Measurements from ENCODE around the gene NYAP1.

Gene NYAP1

DNA sequence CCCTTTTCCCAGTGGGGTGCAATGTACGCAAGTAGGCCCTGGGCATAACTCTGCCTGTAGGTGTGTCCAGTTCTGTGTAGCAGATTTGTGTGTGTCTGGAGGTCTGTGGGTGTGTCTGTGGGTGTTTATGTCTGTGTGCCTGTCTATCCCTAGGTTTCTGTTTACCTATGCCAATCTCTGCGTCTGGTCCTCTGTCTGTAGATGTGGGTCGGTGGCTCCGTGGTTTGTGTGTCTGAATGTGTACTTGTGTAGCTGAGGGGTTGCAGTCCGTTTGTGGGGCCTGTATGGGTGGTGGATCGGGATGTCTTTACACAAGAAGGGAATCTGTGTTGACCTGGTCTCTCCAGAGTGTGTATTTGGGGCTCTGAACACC, 932 bp downstream of the NYAP1 start:
- Histone ChIP-seq H3K27ac (ENCODE audit: low read length) (no peak overlapping the region), H3K4me1 (ENCODE audit: control insufficient read depth, insufficient read depth, low read length) (peaks cover 6% of the 10 kb centered on the region), H3K36me3 (ENCODE audit: control insufficient read depth, insufficient read depth, low read length) (peaks cover 6% of the 10 kb centered on the region; the same call in 1 of the 2 replicates), H3K4me3 (ENCODE audit: low read length) (no peak overlapping the region), H3K27me3 (ENCODE audit: control insufficient read depth, insufficient read depth, low read length) (no peaks in the 10 kb centered on the region), H3K9me3 (ENCODE audit: control insufficient read depth, insufficient read depth, low read length) (no peaks in the 10 kb centered on the region)
- DNase-seq (ENCODE audit: low read depth, low spot score): no peak
- no CpG with 5 or more reads among the region's 6 CpGs for WGBS (ENCODE audit: insufficient coverage, insufficient read length)

DNA sequence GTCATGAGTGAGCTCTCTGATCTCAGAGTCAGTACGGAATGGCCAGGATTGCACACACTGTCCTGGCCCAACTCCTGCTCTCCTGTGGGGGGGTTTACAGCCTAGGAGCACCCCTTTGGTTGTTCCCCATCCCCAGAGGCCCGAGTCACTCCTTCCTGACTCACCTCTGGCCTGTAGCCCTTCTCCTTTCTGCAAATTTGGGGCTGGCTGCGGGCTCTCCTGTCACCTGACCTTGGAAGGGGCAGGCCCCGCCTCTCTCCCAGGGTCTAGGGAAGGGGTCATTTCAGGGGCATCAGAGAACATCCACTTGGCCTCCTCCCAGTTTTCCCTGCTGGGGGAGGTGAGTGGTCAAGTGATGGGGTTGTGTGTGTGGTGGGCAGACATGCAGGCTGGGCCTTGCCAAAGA, 1.7 kb downstream of the NYAP1 start:
- Histone ChIP-seq H3K4me3 (ENCODE audit: low read length) (no peak overlapping the region), H3K27ac (ENCODE audit: low read length) (no peak overlapping the region), H3K9me3 (ENCODE audit: control insufficient read depth, insufficient read depth, low read length) (no peaks in the 10 kb centered on the region), H3K27me3 (ENCODE audit: control insufficient read depth, insufficient read depth, low read length) (no peaks in the 10 kb centered on the region), H3K36me3 (ENCODE audit: control insufficient read depth, insufficient read depth, low read length) (peaks cover 6% of the 10 kb centered on the region; the same call in 1 of the 2 replicates), H3K4me1 (ENCODE audit: control insufficient read depth, insufficient read depth, low read length) (peaks cover 7% of the 10 kb centered on the region)
- WGBS (ENCODE audit: insufficient coverage, insufficient read length): no CpG with 5 or more reads among the region's 4 CpGs
- DNase-seq (ENCODE audit: low read depth, low spot score): no peak

DNA sequence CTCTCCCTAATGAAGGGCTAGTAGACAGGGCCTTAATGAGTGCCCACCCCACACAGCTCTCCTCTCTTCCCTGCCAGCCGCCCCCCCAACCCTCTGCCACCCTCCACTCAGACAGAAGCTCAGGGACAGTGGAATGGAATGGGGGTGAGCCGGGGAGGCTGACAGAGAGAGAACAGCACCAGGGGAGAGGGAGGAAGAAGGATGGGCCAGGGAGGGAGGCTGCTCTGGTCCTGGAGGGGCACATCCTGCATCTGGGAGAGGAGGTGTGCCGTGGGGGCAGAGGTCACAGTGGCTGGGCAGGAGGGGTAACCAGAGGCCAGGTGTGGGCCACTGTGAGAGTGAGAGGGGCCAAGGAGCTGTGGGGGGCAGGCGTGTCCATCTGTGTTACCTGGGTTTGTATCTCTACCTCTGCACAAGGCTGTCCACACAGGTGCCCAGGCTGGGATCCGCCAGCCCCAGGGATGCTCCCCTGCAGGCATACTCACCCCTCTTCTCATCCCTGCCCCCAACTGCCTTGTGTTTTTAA, 2.4 kb downstream of the NYAP1 start:
- no peak overlapping the region for H3K4me3 ChIP-seq (ENCODE audit: low read length)
- peaks cover 7% of the 10 kb centered on the region for H3K4me1 ChIP-seq (ENCODE audit: control insufficient read depth, insufficient read depth, low read length)
- H3K9me3 ChIP-seq (ENCODE audit: control insufficient read depth, insufficient read depth, low read length): no peaks in the 10 kb centered on the region
- DNase-seq (ENCODE audit: low read depth, low spot score): no peak
- peaks cover 6% of the 10 kb centered on the region; the same call in 1 of the 2 replicates for H3K36me3 ChIP-seq (ENCODE audit: control insufficient read depth, insufficient read depth, low read length)
- WGBS (ENCODE audit: insufficient coverage, insufficient read length): no CpG with 5 or more reads among the region's 5 CpGs
- no peaks in the 10 kb centered on the region for H3K27me3 ChIP-seq (ENCODE audit: control insufficient read depth, insufficient read depth, low read length)
- no peak overlapping the region for H3K27ac ChIP-seq (ENCODE audit: low read length)

DNA sequence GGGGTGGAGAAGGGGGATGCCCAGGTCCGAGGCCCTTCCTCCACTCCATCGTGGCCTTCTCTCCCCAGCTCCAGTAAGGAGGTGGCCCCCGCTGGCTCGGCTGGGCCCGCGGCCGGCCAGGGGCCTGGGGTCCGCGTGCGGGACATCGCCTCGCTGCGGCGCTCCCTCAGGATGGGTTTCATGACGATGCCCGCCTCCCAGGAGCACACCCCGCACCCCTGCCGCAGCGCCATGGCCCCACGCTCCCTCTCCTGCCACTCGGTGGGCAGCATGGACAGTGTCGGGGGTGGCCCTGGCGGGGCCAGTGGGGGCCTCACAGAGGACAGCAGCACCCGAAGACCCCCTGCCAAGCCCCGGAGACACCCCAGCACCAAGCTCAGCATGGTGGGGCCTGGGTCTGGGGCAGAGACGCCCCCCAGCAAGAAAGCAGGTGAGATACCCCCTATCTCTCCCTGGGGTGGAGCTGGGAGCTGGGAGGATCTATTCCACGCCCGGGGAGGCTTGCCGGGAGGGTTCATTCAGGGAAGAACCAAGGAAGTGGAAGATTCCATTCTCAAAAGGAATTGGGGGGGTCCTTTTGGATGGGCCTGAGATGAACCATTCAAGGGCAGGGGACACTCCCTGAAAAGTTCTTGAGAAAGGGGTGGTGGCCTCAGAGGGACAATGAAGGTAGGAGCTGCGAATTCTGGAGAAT, 3.2 kb downstream of the NYAP1 start:
- Histone ChIP-seq H3K4me3 (ENCODE audit: low read length) (no peak overlapping the region), H3K4me1 (ENCODE audit: control insufficient read depth, insufficient read depth, low read length) (peaks cover 7% of the 10 kb centered on the region), H3K27ac (ENCODE audit: low read length) (no peak overlapping the region), H3K27me3 (ENCODE audit: control insufficient read depth, insufficient read depth, low read length) (no peaks in the 10 kb centered on the region), H3K36me3 (ENCODE audit: control insufficient read depth, insufficient read depth, low read length) (peaks cover 6% of the 10 kb centered on the region; the same call in 1 of the 2 replicates), H3K9me3 (ENCODE audit: control insufficient read depth, insufficient read depth, low read length) (no peaks in the 10 kb centered on the region)
- no peak for DNase-seq (ENCODE audit: low read depth, low spot score)
- whole genome bisulfite sequencing (ENCODE audit: insufficient coverage, insufficient read length): no CpG with 5 or more reads among the region's 30 CpGs

DNA sequence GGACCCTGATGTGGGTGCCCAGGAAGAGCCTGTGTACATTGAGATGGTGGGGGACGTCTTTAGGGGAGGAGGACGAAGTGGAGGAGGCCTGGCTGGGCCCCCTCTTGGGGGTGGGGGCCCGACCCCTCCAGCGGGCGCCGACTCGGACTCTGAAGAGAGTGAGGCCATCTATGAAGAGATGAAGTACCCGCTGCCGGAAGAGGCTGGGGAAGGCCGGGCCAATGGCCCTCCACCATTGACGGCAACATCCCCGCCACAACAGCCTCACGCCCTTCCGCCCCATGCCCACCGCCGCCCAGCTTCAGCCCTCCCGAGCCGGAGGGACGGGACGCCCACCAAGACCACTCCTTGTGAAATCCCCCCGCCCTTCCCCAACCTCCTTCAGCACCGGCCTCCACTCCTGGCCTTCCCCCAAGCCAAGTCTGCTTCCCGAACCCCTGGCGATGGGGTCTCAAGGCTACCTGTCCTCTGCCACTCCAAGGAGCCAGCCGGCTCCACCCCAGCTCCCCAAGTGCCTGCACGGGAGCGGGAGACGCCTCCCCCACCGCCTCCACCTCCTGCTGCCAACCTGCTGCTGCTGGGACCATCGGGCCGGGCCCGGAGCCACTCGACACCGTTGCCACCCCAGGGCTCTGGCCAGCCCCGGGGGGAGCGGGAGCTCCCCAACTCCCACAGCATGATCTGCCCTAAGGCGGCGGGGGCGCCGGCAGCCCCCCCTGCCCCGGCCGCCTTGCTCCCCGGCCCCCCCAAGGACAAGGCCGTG, 4.8 kb downstream of the NYAP1 start:
- H3K9me3 ChIP-seq (ENCODE audit: control insufficient read depth, insufficient read depth, low read length): no peaks in the 10 kb centered on the region
- no peak overlapping the region for H3K27ac ChIP-seq (ENCODE audit: low read length)
- DNase-seq (ENCODE audit: low read depth, low spot score): no peak
- peaks cover 7% of the 10 kb centered on the region for H3K4me1 ChIP-seq (ENCODE audit: control insufficient read depth, insufficient read depth, low read length)
- no peak overlapping the region for H3K4me3 ChIP-seq (ENCODE audit: low read length)
- peaks cover 6% of the 10 kb centered on the region; the same call in 1 of the 2 replicates for H3K36me3 ChIP-seq (ENCODE audit: control insufficient read depth, insufficient read depth, low read length)
- H3K27me3 ChIP-seq (ENCODE audit: control insufficient read depth, insufficient read depth, low read length): 0 out of 2 replicates have a peak, but pooled peaks cover 2% of the 10 kb centered on the region
- no CpG with 5 or more reads among the region's 44 CpGs for WGBS (ENCODE audit: insufficient coverage, insufficient read length)

DNA sequence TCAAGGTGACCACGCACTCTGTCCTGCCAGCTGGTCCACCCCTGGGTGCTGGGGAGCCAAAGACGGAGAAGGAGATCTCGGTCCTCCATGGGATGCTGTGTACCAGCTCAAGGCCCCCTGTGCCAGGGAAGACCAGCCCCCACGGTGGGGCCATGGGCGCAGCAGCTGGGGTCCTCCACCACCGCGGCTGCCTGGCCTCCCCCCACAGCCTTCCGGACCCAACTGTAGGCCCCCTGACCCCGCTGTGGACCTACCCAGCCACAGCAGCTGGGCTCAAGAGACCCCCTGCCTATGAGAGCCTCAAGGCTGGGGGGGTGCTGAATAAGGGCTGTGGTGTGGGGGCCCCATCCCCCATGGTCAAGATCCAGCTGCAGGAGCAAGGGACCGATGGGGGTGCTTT, 5.4 kb downstream of the NYAP1 start:
- no CpG with 5 or more reads among the region's 10 CpGs for WGBS (ENCODE audit: insufficient coverage, insufficient read length)
- peaks cover 7% of the 10 kb centered on the region for H3K4me1 ChIP-seq (ENCODE audit: control insufficient read depth, insufficient read depth, low read length)
- H3K27me3 ChIP-seq (ENCODE audit: control insufficient read depth, insufficient read depth, low read length): 0 out of 2 replicates have a peak, but pooled peaks cover 2% of the 10 kb centered on the region
- H3K36me3 ChIP-seq (ENCODE audit: control insufficient read depth, insufficient read depth, low read length): peaks cover 6% of the 10 kb centered on the region; the same call in 1 of the 2 replicates
- H3K9me3 ChIP-seq (ENCODE audit: control insufficient read depth, insufficient read depth, low read length): no peaks in the 10 kb centered on the region
- no peak for DNase-seq (ENCODE audit: low read depth, low spot score)
- no peak overlapping the region for H3K27ac ChIP-seq (ENCODE audit: low read length)
- no peak overlapping the region for H3K4me3 ChIP-seq (ENCODE audit: low read length)

DNA sequence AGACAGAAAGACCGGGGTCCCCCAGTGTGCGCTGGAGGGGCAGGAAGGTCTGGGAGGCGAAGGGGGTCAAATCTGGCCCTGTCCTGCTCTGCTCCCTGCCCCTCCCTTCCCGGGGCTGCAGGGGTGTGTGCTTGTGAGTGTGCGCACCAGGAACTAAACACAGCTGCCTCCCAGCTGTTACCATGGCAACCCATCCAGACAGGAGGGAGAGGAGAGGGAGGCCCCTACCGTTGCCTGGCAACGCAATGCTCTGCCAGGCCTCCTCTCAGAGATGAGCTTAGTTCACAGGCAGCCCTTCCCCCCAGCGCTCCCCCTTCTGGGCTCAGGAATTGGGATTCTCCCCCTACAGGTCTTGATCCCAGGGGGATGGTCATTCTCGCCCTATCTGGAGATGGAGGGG, 6.1 kb downstream of the NYAP1 start:
- H3K4me3 ChIP-seq (ENCODE audit: low read length): no peak overlapping the region
- no CpG with 5 or more reads among the region's 9 CpGs for WGBS (ENCODE audit: insufficient coverage, insufficient read length)
- peaks cover 7% of the 10 kb centered on the region for H3K4me1 ChIP-seq (ENCODE audit: control insufficient read depth, insufficient read depth, low read length)
- H3K27ac ChIP-seq (ENCODE audit: low read length): no peak overlapping the region
- H3K9me3 ChIP-seq (ENCODE audit: control insufficient read depth, insufficient read depth, low read length): no peaks in the 10 kb centered on the region
- H3K36me3 ChIP-seq (ENCODE audit: control insufficient read depth, insufficient read depth, low read length): peaks cover 6% of the 10 kb centered on the region; the same call in 1 of the 2 replicates
- DNase-seq (ENCODE audit: low read depth, low spot score): peak; percentile 82
- H3K27me3 ChIP-seq (ENCODE audit: control insufficient read depth, insufficient read depth, low read length): 0 out of 2 replicates have a peak, but pooled peaks cover 2% of the 10 kb centered on the region

DNA sequence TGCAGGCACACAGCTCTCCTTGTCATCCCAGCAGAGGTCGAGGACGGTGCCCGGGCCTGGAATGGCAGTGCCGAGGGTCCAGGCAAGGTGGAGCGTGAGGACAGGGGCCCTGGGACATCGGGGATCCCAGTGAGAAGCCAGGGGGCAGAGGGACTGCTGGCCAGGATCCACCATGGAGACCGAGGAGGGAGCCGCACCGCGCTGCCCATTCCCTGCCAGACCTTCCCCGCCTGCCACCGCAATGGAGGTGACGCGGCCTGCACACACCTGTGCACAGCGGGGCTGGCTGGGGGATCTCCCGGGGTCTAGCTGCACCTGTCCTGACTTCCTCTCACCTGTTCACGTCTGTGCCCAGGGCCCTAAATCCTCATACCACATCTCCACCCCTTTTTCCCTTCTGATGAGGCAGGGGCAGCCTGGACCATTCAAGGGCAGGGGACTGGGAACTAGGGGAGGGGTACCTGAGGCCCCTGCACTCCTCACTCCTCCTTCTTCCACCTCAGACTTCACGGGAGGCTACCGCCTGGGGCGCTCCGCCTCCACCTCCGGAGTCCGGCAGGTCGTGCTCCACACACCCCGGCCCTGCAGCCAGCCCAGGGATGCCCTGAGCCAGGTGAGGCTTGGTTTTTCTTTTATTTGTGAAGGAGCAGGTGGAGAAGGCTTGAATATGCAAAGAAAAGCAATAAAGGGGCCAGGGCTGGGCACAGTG, 6.9 kb downstream of the NYAP1 start:
- Histone ChIP-seq H3K27me3 (ENCODE audit: control insufficient read depth, insufficient read depth, low read length) (0 out of 2 replicates have a peak, but pooled peaks cover 2% of the 10 kb centered on the region), H3K4me1 (ENCODE audit: control insufficient read depth, insufficient read depth, low read length) (peaks cover 5% of the 10 kb centered on the region), H3K27ac (ENCODE audit: low read length) (no peak overlapping the region), H3K9me3 (ENCODE audit: control insufficient read depth, insufficient read depth, low read length) (no peaks in the 10 kb centered on the region), H3K4me3 (ENCODE audit: low read length) (no peak overlapping the region), H3K36me3 (ENCODE audit: control insufficient read depth, insufficient read depth, low read length) (peaks cover 6% of the 10 kb centered on the region; the same call in 1 of the 2 replicates)
- WGBS (ENCODE audit: insufficient coverage, insufficient read length): no CpG with 5 or more reads among the region's 25 CpGs
- DNase-seq (ENCODE audit: low read depth, low spot score): no peak

DNA sequence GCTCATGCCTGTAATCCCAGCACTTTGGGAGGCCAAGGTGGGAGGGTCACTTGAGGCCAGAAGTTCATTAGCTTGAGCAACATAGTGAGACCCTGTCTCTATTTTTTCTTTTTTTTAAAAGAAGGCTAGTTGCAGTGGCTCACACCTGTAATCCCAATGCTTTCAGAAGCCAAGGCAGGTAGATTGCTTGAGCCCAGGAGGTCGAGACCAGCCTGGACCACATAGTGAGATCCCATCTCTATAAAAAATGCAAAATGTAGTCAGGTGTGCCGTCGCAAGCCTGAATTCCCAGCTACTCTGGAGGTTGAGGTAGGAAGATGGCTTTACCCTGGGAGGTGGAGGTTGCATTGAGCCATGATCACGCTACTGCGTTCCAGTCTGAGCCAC, 7.5 kb downstream of the NYAP1 start:
- H3K9me3 ChIP-seq (ENCODE audit: control insufficient read depth, insufficient read depth, low read length): no peaks in the 10 kb centered on the region
- peaks cover 5% of the 10 kb centered on the region for H3K4me1 ChIP-seq (ENCODE audit: control insufficient read depth, insufficient read depth, low read length)
- H3K36me3 ChIP-seq (ENCODE audit: control insufficient read depth, insufficient read depth, low read length): peaks cover 6% of the 10 kb centered on the region; the same call in 1 of the 2 replicates
- H3K4me3 ChIP-seq (ENCODE audit: low read length): no peak overlapping the region
- no CpG with 5 or more reads among the region's 5 CpGs for WGBS (ENCODE audit: insufficient coverage, insufficient read length)
- no peak for DNase-seq (ENCODE audit: low read depth, low spot score)
- H3K27ac ChIP-seq (ENCODE audit: low read length): no peak overlapping the region
- H3K27me3 ChIP-seq (ENCODE audit: control insufficient read depth, insufficient read depth, low read length): 0 out of 2 replicates have a peak, but pooled peaks cover 2% of the 10 kb centered on the region

Data from iPS DF 6.9 (cell line).